Superior temporal gyrus (tissue), 1 donor: Measurements from ENCODE around the gene TCOF1.

ENCODE experiments used
- DNase-seq: peaks from one replicate; pipeline ENCODE4 v3.0.0-alpha.2; 2016; ENCODE audit errors: extremely low spot score

TCOF1 gene

GRCh38 chr5:150322202-150322601, 35.3 kb upstream of the TCOF1 start:
- no peak for DNase-seq

GRCh38 chr5:150323092-150323491, 34.4 kb upstream of the TCOF1 start:
- DNase-seq, result no peak

GRCh38 chr5:150323819-150324218, 33.7 kb upstream of the TCOF1 start:
- no peak for DNase-seq

- no peak for DNase-seq
These were observed 32.1 kb upstream of the TCOF1 start for GRCh38 chr5:150325426-150325825.

- no peak for DNase-seq
These were observed 30.8 kb upstream of the TCOF1 start for GRCh38 chr5:150326707-150327106.

- DNase-seq, result no peak
These were observed 30.4 kb upstream of the TCOF1 start for GRCh38 chr5:150327139-150327538.

- no peak for DNase-seq
These were observed 29.0 kb upstream of the TCOF1 start for GRCh38 chr5:150328515-150328914.

GRCh38 chr5:150329038-150329437, 28.5 kb upstream of the TCOF1 start:
- DNase-seq, result no peak

- no peak for DNase-seq
These were observed 27.3 kb upstream of the TCOF1 start for GRCh38 chr5:150329881-150330876.

- DNase-seq, result peak; percentile 80
These were observed 24.1 kb upstream of the TCOF1 start for GRCh38 chr5:150333400-150333799.

GRCh38 chr5:150335778-150336177, 21.7 kb upstream of the TCOF1 start:
- no peak for DNase-seq

GRCh38 chr5:150338546-150338945, 19.0 kb upstream of the TCOF1 start:
- peak; percentile 57 for DNase-seq

GRCh38 chr5:150339165-150339564, 18.3 kb upstream of the TCOF1 start:
- peak; percentile 84 for DNase-seq

- DNase-seq, result no peak
These were observed 17.7 kb upstream of the TCOF1 start for GRCh38 chr5:150339841-150340240.

GRCh38 chr5:150340614-150341255, 16.8 kb upstream of the TCOF1 start:
- no peak for DNase-seq

- peak; percentile 3 for DNase-seq
These were observed 16.2 kb upstream of the TCOF1 start for GRCh38 chr5:150341331-150341730.

GRCh38 chr5:150341989-150342388, 15.5 kb upstream of the TCOF1 start:
- DNase-seq, result peak; percentile 3

GRCh38 chr5:150342583-150342982, 14.9 kb upstream of the TCOF1 start:
- DNase-seq, result no peak

- no peak for DNase-seq
These were observed 13.4 kb upstream of the TCOF1 start for GRCh38 chr5:150343994-150344631.

- peak; percentile 63 for DNase-seq
These were observed 11.8 kb upstream of the TCOF1 start for GRCh38 chr5:150345716-150346115.

GRCh38 chr5:150346592-150346991, 10.9 kb upstream of the TCOF1 start:
- DNase-seq, result no peak

- no peak for DNase-seq
These were observed 10.5 kb upstream of the TCOF1 start for GRCh38 chr5:150347003-150347402.
